Measurements from ENCODE around the gene ERP44.
A peak's percentile ranks its signal among the peaks of the same experiment; 100 is the strongest.

Gene ERP44

DNA sequence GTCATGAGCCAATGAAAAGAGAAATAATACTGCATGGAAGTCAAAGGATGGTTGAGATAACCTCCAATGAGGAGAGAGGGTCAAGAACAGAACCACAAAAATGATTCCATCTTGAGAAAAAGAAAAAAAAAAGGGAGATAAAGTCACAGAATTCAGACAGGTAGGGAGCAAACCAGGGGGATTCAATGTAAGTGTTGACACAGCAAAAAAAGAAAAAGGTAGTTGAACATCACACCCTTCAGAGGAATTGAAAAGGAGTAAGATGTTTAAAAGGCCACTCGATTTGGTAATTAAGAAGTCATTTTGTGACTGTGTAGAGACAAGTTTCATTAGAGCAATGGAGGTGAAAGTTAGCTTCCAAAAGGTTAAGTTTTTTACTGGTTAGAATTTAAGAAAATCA lies 79.3 kb downstream of the ERP44 start:
- H3K36me3 ChIP-seq (ENCODE audit: control insufficient read depth, insufficient read depth, low read length) = no peaks in the 10 kb centered on the region
- no peak overlapping the region for H3K4me3 ChIP-seq (ENCODE audit: low read depth, low read length)
- TF ChIP-seq, protein P1, sequence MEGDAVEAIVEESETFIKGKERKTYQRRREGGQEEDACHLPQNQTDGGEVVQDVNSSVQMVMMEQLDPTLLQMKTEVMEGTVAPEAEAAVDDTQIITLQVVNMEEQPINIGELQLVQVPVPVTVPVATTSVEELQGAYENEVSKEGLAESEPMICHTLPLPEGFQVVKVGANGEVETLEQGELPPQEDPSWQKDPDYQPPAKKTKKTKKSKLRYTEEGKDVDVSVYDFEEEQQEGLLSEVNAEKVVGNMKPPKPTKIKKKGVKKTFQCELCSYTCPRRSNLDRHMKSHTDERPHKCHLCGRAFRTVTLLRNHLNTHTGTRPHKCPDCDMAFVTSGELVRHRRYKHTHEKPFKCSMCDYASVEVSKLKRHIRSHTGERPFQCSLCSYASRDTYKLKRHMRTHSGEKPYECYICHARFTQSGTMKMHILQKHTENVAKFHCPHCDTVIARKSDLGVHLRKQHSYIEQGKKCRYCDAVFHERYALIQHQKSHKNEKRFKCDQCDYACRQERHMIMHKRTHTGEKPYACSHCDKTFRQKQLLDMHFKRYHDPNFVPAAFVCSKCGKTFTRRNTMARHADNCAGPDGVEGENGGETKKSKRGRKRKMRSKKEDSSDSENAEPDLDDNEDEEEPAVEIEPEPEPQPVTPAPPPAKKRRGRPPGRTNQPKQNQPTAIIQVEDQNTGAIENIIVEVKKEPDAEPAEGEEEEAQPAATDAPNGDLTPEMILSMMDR (IDR thresholded peaks at IDR 0.05) = no peak
- no peak overlapping the region for H3K27ac ChIP-seq
- no peaks in the 10 kb centered on the region for H3K4me1 ChIP-seq
- no peak overlapping the region for H3K4me2 ChIP-seq (ENCODE audit: low read length)
- no peaks in the 10 kb centered on the region for H3K9me3 ChIP-seq (ENCODE audit: control insufficient read depth, low read length)
- H2AFZ ChIP-seq = no peak overlapping the region
- H3K9ac ChIP-seq = no peak overlapping the region
- peaks cover 2% of the 10 kb centered on the region for H3K79me2 ChIP-seq
- H3K27me3 ChIP-seq (ENCODE audit: control insufficient read depth, insufficient read depth, low read length) = no peaks in the 10 kb centered on the region

DNA sequence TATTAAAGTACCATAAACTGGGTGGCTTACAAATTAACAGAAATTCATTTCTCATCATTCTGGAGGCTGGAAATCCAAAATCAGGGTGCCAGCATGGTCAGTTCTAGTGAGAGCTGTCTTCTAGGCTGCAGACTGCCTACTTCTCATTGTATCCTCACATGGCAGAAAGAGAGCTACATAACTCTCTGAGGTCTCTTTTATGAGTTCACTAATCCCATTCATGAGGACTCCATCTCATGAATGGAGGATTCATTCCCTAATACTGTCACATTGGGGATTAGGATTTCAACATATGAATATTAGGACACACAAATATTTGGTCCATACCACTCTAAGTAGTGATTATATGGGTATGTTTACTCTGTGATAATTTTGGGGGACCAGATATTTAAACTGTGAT lies 84.0 kb downstream of the ERP44 start:
- no peak overlapping the region for H3K9ac ChIP-seq
- TF ChIP-seq, protein P1 (IDR thresholded peaks at IDR 0.05) = no peak
- H3K4me3 ChIP-seq (ENCODE audit: low read depth, low read length) = no peak overlapping the region
- no peaks in the 10 kb centered on the region for H3K9me3 ChIP-seq (ENCODE audit: control insufficient read depth, low read length)
- H2AFZ ChIP-seq = no peak overlapping the region
- no peaks in the 10 kb centered on the region for H3K79me2 ChIP-seq
- H3K27ac ChIP-seq = no peak overlapping the region
- no peaks in the 10 kb centered on the region for H3K27me3 ChIP-seq (ENCODE audit: control insufficient read depth, insufficient read depth, low read length)
- H3K36me3 ChIP-seq (ENCODE audit: control insufficient read depth, insufficient read depth, low read length) = no peaks in the 10 kb centered on the region
- no peak overlapping the region for H3K4me2 ChIP-seq (ENCODE audit: low read length)
- no peaks in the 10 kb centered on the region for H3K4me1 ChIP-seq

GRCh38 chr9:100013573-100013972 lies 85.2 kb downstream of the ERP44 start:
- no peaks in the 10 kb centered on the region for H3K27me3 ChIP-seq (ENCODE audit: control insufficient read depth, insufficient read depth, low read length)
- no peaks in the 10 kb centered on the region for H3K9me3 ChIP-seq (ENCODE audit: control insufficient read depth, low read length)
- no peak overlapping the region for H3K9ac ChIP-seq
- no peak overlapping the region for H2AFZ ChIP-seq
- no peak overlapping the region for H3K27ac ChIP-seq
- H3K4me1 ChIP-seq = no peaks in the 10 kb centered on the region
- no peak overlapping the region for H3K4me2 ChIP-seq (ENCODE audit: low read length)
- TF ChIP-seq, protein P1 (IDR thresholded peaks at IDR 0.05) = no peak
- H3K79me2 ChIP-seq = no peaks in the 10 kb centered on the region
- no peaks in the 10 kb centered on the region for H3K36me3 ChIP-seq (ENCODE audit: control insufficient read depth, insufficient read depth, low read length)
- no peak overlapping the region for H3K4me3 ChIP-seq (ENCODE audit: low read depth, low read length)

DNA sequence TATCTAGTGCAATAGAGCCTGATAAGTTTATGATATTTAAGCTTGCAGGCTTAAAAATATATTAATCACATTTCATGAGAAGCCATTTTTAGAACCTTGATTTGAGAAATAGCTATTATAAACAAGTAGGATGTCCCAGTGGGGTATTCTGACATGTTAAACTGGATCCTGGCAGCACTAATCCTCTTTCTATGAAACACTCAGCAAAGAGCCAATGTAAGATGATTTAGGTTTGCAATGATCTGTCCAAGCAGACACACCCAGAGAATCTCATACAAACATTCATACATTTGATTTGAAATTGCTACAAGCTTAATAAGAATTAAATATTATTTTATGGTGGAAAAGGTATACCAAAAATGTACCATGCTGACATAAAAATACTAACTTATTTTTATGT lies 86.5 kb downstream of the ERP44 start:
- H3K27ac ChIP-seq = no peak overlapping the region
- H3K36me3 ChIP-seq (ENCODE audit: control insufficient read depth, insufficient read depth, low read length) = no peaks in the 10 kb centered on the region
- H3K4me2 ChIP-seq (ENCODE audit: low read length) = no peak overlapping the region
- H3K27me3 ChIP-seq (ENCODE audit: control insufficient read depth, insufficient read depth, low read length) = no peaks in the 10 kb centered on the region
- no peaks in the 10 kb centered on the region for H3K4me1 ChIP-seq
- TF ChIP-seq, protein P1 (IDR thresholded peaks at IDR 0.05) = no peak
- no peak overlapping the region for H3K4me3 ChIP-seq (ENCODE audit: low read depth, low read length)
- H2AFZ ChIP-seq = no peak overlapping the region
- no peak overlapping the region for H3K9ac ChIP-seq
- no peaks in the 10 kb centered on the region for H3K79me2 ChIP-seq
- H3K9me3 ChIP-seq (ENCODE audit: control insufficient read depth, low read length) = no peaks in the 10 kb centered on the region

DNA sequence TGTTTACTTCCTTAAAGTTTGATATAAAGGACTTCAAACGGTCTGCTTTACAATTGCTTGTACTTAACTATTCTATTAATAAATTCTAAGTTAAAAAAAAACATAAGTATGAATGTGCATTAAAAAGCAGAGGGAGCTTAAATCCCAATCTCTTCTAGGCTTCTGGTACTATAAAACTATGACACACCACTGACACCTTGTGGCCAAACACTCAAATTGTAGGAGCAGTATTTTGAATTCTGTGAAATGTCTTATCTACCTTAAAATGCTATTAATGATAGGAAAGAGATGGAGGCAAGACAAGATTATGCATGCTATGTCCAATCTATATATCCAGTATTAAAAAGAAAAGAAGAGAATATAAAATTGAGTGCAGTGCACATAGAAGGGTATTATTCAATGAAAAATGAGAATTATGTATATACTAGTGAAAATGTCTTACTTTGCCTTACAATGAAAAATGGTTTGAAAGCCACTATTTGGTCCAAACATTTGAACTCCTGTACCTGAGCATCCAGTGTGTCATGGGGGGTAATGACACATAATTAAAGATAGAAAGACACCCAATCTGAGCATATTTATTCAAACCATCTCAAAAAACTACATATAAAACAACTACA lies 87.6 kb downstream of the ERP44 start:
- H3K4me2 ChIP-seq (ENCODE audit: low read length) = no peak overlapping the region
- no peak overlapping the region for H3K9ac ChIP-seq
- no peaks in the 10 kb centered on the region for H3K79me2 ChIP-seq
- no peak overlapping the region for H3K27ac ChIP-seq
- no peak overlapping the region for H3K4me3 ChIP-seq (ENCODE audit: low read depth, low read length)
- no peaks in the 10 kb centered on the region for H3K27me3 ChIP-seq (ENCODE audit: control insufficient read depth, insufficient read depth, low read length)
- no peaks in the 10 kb centered on the region for H3K4me1 ChIP-seq
- no peaks in the 10 kb centered on the region for H3K9me3 ChIP-seq (ENCODE audit: control insufficient read depth, low read length)
- TF ChIP-seq, protein P1 (IDR thresholded peaks at IDR 0.05) = peak; percentile 40
- H3K36me3 ChIP-seq (ENCODE audit: control insufficient read depth, insufficient read depth, low read length) = no peaks in the 10 kb centered on the region
- no peak overlapping the region for H2AFZ ChIP-seq
